ENCODE data around the gene GRK6. TPM values are rescaled to one million over a fixed set of nuclear protein-coding genes. Genes with fewer than 3 reads are reported as not detected.

GRK6 gene
- total RNA-seq, 2 donors from 2014 or later: 38.0 to 64.4 TPM

- Histone ChIP-seq H3K27ac (no peak overlapping the region), H3K9ac (ENCODE audit: low read depth in 2 of 2, low read length in 2 of 2) (peak overlapping the region in 1 of 2 donors; percentile 54), H3K9me3 (no peaks in the 10 kb centered on the region), H3K4me1 (peaks cover 8% of the 10 kb centered on the region), H3K27me3 (no peaks in the 10 kb centered on the region), H3K4me3 (peak overlapping the region; percentile 62), H3K36me3 (no peaks in the 10 kb centered on the region)
- no peak for TF ChIP-seq CTCF (IDR thresholded peaks at IDR 0.05)
- intact Hi-C loops (cut with DNase I): no loop called here
- peak; percentile 65 for DNase-seq
Observed at GRCh38 chr5:177447066-177447610, 20.7 kb downstream of the GRK6 start.

- Histone ChIP-seq H3K9ac (ENCODE audit: low read depth in 2 of 2, low read length in 2 of 2) (no peak overlapping the region), H3K9me3 (no peaks in the 10 kb centered on the region), H3K36me3 (no peaks in the 10 kb centered on the region), H3K27me3 (no peaks in the 10 kb centered on the region), H3K4me1 (peaks cover 8% of the 10 kb centered on the region), H3K27ac (no peak overlapping the region), H3K4me3 (no peak overlapping the region)
- DNase-seq: peak; percentile 54
- TF ChIP-seq CTCF (IDR thresholded peaks at IDR 0.05): no peak
- intact Hi-C loops (cut with DNase I): no loop called here
Observed at GRCh38 chr5:177447611-177448243, 21.3 kb downstream of the GRK6 start.

GRCh38 chr5:177448244-177448950 lies 21.9 kb downstream of the GRK6 start:
- DNase-seq: no peak
- H3K27ac ChIP-seq: no peak overlapping the region
- peaks cover 8% of the 10 kb centered on the region for H3K4me1 ChIP-seq
- intact Hi-C loops (cut with DNase I): no loop called here
- H3K27me3 ChIP-seq: no peaks in the 10 kb centered on the region
- no peaks in the 10 kb centered on the region for H3K9me3 ChIP-seq
- no peak overlapping the region for H3K4me3 ChIP-seq
- no peak overlapping the region for H3K9ac ChIP-seq (ENCODE audit: low read depth in 2 of 2, low read length in 2 of 2)
- TF ChIP-seq CTCF (IDR thresholded peaks at IDR 0.05): no peak
- H3K36me3 ChIP-seq: no peaks in the 10 kb centered on the region

GRCh38 chr5:177449140-177450061 lies 22.9 kb downstream of the GRK6 start:
- no peak overlapping the region for H3K27ac ChIP-seq
- no peaks in the 10 kb centered on the region for H3K9me3 ChIP-seq
- DNase-seq: no peak
- intact Hi-C loops (cut with DNase I): loop anchor here (5.0 kb wide), 1 partner anchor 132 kb away; no protein-coding TSS in a partner anchor
- H3K36me3 ChIP-seq: no peaks in the 10 kb centered on the region
- H3K9ac ChIP-seq (ENCODE audit: low read depth in 2 of 2, low read length in 2 of 2): no peak overlapping the region
- no peak for TF ChIP-seq CTCF (IDR thresholded peaks at IDR 0.05)
- peaks cover 14% of the 10 kb centered on the region for H3K4me1 ChIP-seq
- no peak overlapping the region for H3K4me3 ChIP-seq
- no peaks in the 10 kb centered on the region for H3K27me3 ChIP-seq
